Loucy (cell line): ENCODE measurements around the gene ABHD12B.

ENCODE experiments used
- EZH2phosphoT487 ChIP-seq: fragments of 200-600 bp; IDR thresholded peaks from 2 replicates; pipeline ENCODE4 v1.6.1; 2018; ENCODE audit warnings: antibody characterized with exemption, mild to moderate bottlenecking, moderate library complexity, borderline replicate concordance
- TF ChIP-seq, protein P1 (sequence below): fragments of 200-600 bp; sonication (generic); conservative IDR thresholded peaks from 2 replicates; pipeline ENCODE4 v1.5.1; 2014; ENCODE audit warnings: mild to moderate bottlenecking, antibody characterized with exemption, low read length

DNA sequence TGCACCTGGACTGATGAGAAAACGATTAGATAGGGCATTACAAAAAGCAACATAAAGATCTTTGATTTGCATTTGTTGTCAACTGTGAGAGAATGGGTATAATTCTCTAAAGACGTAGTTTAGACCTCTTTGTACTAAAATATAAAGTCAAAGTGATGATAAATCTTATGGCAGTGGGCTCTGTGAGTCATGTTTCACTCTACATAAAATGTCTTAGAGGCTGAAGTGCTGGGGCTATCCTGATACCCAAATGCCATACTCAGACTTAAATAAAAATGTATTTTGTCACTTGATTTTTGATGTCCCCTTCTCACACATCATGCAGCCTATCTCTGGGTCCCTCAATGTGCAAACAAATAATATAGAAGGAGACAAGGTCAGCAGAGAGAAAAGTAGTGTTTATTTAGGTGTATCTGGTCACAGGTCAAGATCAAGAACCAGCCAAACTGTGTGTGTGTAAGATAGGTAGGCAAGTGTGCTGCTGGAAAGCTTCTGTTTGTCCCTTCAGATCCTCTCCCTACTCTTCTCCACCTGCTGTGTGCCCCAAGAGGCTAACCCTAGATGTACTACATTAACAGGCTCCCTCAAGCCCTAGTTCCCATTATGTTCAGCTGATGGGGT, 33.9 kb upstream of the ABHD12B start:
- TF ChIP-seq, protein P1, sequence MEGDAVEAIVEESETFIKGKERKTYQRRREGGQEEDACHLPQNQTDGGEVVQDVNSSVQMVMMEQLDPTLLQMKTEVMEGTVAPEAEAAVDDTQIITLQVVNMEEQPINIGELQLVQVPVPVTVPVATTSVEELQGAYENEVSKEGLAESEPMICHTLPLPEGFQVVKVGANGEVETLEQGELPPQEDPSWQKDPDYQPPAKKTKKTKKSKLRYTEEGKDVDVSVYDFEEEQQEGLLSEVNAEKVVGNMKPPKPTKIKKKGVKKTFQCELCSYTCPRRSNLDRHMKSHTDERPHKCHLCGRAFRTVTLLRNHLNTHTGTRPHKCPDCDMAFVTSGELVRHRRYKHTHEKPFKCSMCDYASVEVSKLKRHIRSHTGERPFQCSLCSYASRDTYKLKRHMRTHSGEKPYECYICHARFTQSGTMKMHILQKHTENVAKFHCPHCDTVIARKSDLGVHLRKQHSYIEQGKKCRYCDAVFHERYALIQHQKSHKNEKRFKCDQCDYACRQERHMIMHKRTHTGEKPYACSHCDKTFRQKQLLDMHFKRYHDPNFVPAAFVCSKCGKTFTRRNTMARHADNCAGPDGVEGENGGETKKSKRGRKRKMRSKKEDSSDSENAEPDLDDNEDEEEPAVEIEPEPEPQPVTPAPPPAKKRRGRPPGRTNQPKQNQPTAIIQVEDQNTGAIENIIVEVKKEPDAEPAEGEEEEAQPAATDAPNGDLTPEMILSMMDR: no peak
- TF ChIP-seq EZH2phosphoT487: no peak
